Stimulated activated CD8-positive, alpha-beta memory T cell treated with anti-CD3 and anti-CD28 coated beads, Interleukin-4, amount 100 ng/mL, for 4 hours (primary cell): ENCODE measurements around the gene LENG8.
"Not testable (repeated sequence)": the region's sequence is repeated elsewhere in the genome, so short reads cannot be mapped to it uniquely, and the experiment has no call there.

Experiments used
- DNase-seq, 2 donors: peaks; one replicate each; pipeline ENCODE4 v3.0.0-alpha.2; 2020; ENCODE audit warnings: low read depth in 2 of 2, low spot score in 1 of 2

LENG8 gene

DNA sequence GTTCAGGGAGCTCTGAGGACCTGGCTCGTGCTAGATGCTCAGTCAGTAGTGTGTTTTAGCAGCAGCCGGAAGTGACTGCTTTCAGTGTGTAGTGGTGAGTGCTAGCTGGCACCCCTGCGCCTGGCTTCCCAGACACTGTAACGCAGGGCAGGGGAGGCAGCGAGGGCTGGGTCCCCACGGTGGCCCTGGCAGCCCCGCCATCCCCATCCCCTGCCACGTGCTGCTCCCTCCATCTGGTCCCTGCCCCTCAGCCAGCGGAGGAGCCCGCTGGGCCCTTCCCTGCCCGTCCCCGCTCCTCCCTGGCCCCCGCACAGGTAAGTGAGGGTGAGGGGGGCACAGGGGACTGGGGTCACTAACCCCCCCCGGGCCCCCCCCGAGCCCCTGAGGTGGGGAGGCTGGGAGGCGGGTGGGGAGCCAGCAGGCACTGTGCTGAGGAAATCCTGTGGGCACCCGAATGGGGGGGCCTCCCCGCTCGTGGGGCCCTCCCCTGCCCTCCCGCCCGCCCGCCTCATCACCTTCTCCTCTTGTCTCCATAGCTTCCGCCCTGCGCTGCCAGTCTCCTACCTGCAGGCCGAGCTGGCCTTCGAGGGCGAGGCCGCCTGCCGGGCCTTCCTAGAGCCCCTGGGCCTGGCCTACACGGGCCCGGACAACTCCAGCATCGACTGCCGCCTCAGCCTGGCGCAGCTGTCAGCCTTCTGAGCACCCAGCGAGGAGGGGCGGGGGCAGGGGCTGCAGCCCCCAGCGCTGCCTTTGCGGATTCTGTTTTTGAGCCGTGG lies 11.4 kb downstream of the LENG8 start:
- DNase-seq: no peak

DNA sequence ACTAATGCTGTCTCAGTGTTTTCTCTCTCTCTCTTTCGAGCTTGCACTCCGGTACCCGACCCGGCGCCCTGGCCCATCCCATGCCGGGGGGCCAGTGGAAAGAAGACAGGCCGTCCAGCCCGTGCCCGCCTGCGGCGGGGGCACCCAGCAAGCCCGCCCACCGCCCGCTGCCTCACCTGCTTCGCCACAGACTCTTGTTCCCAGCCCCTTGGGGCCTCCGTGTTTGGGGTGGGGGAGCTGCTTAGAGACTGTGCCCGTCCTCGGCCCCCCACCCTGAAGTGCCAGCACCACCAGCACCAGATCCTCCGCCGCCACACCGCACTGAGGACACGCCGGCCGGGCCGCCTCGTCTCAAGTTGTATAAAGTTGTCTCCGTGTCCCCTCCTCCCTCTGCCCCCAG lies 12.2 kb downstream of the LENG8 start:
- DNase-seq: no peak

DNA sequence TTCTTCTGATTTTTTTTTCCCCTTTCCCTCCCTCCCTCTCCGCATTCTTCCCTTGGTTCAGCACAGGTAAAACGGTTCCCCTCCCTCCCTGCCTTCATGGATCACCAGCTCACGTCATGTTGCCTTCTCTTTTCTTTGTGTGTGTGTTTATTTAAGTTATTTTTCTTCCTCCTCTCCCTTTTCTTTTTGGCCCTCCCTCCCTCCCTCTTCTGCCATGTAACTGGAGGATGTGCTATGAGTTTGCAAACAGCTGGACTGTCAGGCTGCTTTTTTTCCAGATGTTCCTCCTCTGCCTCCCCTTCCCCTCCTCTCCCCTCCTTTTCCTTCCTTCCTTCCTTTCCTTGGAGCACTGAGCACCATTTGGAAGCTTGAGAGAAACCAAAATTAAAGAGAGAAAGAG lies 12.6 kb downstream of the LENG8 start:
- no peak for DNase-seq

DNA sequence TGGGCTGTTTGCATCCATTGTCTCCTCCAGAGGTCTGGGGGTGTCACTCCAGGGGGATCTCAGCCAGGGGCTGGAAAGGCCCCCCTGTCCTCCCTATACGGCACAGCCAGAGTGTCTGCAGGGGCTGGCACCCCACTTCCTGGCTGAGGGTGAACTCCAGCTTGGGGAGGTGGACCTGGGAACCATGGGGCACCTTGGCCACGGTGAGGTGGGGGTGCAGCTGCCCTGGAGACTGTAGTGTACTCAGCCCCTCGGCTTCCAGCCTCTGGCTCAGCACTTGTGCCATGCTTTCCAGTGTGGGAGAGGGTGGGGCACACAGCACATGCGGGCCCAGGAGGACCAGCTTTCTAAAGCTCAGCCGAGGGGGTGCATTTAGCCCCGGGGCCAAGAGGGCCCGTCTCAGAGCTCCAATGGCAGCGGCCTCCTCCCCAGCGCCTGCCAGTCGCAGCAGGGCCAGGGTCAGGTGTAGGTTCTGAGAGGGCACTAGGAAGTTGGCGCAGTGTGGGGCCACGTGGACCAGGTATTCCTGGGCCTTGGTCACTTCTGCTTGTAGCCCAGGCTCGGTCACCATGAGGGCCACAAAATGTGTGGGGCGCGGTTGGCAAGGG lies 13.2 kb downstream of the LENG8 start:
- DNase-seq: no peak

DNA sequence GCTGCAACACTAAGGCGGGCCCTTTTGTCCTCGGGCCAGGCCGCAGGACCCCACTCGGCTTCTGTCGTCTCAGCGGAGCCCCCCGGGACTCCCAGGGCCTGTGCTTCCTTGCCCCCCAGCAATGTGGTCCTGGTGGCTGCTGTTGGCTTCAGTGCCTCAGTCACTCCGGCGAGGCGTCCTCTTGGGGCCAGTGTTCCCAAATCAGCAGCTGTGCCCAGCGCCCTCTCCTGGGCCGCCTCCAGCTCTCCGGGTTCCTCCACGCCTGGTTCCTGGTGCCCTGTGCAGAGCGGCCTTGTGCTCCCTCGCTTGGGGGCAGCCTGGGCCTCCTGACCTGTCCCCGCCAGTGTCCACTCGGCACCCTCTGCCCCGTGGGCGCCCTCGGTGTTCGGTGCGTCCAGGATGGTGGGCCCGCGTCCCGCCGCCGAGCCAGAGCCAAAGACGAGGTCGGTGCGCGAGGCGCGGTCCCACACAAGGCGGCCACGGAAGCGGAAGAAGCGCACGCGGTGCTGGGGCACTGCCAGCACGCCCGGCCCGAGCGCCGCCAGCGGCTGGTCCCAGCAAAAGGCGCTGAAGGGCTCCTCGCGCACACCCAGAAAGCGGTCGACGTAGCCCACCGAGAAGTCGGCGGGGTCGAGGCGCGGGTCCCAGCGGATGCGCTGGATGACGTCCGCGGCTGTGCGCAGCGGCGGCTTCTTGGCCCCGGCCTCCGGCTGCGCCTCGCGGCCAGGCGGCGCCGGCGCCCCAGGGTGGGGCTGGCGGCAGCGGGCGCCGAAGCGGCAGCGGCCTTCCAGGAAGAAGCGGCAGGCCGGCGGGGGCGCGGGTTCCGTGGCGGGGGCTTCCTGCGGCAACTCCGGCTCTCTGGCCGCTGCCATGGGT lies 13.9 kb downstream of the LENG8 start:
- peak in 1 of 2 donors; percentile 33 for DNase-seq

DNA sequence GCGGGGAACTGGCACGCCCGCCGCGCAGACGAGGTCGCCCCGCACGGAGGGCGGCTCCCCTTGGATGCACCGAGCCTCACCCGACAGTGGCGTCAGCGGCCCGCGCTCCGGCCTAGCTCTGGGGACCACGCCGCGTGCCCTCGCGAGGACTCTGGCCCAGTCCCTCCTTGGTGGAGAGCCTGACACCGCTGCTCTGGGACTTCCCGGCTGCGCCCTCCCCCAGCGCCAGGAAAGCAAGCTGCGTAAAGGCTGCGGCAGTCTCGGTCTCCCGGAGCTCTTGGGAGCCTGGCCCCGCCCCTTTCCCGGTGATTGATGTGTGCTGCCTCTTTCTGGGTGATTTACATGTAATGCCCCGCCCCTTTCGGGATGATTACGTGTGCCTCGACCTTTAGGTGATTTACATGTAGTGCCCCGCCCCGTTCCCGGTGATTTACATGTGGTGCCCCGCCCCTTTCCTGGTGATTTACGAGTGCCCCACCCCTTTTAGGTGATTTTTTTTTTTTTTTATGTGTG lies 14.6 kb downstream of the LENG8 start, which contains the start of gene LENG9:
Gene LENG9, minus strand, starts transcription at position 248 of the 513 bp plus-strand sequence. CDS start 252 bp downstream, outside the sequence.
- DNase-seq: peak; percentile 82 to 85

DNA sequence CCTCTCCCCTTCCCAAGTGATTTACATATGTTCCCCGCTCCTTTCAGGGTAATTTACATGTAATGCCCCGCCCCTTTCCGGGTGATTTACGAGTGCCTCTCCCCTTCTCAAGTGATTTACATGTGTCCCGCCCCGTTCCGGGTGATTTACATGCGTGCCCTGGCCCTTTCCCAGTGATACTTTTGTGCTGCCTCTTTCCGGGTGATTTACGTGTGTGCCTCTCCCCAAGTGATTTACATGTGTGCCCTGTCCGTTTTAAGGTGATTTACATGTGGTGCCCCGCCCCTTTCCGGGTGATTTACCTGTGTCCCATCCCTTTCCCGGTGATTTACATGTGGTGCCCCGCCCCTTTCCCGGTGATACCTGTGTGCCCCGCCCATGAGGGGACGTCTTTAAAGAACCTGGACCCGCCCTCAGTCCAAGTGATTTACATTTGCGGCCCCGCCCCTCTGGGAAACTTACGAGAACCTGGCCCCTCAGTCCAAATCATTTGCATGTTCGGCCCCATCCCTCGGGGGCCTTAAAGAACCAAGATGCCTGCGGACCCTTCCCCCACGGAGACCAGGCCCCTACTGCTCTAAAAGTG lies 15.1 kb downstream of the LENG8 start:
- DNase-seq: peak; percentile 54 to 62

DNA sequence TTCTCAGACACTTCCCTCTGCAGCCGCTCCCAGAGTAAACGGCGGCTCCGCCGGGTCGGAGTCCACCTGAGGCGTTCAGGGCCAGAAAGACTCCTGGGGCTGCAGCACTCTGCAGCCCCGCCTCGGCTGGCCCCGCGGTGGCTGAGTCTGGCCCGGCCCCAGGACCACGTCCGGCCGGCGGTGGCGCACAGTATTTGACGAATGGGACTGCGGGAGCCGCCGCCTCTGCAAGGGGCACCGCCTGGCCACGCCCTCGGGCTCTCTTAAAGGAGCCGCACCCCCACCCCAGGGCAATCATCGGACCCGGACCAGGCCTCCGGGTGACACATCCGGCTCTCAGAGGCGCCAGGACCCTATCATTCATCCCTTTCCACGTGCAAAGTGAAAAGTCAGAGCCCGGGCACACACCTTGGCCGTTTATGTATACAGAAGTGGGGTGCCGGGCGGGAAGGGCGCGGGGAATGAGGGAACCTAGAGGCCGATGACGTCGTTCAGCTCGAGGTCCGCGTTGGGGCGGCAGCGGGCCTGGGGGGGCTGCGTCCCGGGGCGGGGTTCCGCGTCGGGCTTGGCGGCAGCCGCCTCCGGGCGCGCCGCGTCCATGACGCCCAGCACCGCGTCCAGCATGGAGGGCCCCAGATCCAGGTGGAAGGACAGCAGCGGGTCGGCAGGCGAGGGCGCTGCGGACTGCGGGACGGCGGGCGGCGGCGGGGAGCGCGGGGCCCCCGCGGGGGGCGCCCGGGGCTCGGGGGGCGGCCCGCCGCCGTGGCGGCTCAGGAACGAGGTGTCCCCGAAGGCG lies 15.8 kb downstream of the LENG8 start:
- DNase-seq: peak in 1 of 2 donors; percentile 32

DNA sequence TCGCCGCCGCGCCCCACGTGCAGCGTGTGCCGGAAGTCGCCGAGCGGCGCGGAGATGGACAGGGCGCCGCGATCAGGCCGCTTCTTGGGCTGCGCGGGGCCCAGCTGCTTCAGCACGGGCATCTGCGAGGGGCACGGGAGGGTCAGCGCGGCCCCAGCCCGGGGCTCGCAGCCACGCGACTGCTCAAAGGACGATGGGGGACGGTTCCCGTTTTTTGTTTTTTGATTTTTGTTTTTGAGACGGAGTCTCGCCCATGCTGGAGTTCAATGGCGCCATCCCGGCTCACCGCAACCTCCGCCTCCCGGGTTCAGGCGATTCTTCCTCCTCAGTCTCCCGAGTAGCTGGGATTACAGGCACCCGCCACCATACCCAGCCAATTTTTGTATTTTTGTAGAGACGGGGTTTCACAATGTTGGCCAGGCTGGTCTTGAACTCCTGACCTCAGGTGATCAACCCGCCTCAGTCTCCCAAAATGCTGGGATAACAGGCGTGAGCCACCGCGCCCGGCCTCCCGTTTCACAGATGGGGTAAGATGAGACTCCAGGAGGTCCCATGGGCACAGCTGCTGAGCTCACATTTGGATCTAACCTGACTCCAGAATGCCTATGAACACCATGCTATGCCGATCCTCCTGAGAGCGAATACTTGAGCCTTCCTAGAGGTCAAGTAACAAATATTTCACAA lies 16.6 kb downstream of the LENG8 start:
- no peak for DNase-seq

DNA sequence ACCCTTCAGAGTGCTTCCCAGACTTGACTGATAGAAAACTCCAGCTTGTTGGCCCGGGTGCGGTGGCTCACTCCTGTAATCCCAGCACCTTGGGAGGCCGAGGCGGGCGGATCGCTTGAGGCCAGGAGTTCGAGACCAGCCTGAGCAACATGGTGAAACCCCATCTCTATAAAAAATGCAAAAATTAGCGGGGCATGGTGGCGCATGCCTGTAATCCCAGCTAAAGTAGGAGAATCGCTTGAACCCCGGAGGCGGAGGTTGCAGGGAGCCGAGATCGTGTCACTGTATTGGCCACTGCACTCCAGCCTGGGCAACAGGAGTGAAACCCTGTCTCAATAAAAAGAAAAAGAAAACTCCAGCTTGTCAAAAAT lies 17.1 kb downstream of the LENG8 start:
- not testable (repeated sequence) for DNase-seq

DNA sequence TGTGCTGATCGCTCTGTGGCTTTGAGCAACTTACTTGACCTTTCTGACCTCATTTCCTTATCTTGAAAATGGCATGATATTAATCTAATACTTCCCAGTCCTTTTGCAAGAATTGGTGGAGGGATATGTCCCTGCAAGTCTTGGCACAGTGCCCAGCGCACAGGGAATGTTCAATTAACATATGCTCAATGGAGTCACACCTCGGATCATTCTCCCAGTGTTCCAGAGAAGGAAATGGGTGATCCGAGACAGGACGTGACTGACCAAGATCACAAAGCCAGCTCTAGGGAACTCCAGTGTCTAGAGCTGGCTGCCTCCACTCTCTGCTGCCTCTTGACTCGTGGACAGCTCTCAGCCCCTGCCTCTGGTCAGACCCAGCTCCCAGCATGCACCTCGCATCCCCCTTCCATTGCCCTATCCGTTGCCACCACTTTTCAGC lies 20.5 kb downstream of the LENG8 start:
- DNase-seq: no peak

DNA sequence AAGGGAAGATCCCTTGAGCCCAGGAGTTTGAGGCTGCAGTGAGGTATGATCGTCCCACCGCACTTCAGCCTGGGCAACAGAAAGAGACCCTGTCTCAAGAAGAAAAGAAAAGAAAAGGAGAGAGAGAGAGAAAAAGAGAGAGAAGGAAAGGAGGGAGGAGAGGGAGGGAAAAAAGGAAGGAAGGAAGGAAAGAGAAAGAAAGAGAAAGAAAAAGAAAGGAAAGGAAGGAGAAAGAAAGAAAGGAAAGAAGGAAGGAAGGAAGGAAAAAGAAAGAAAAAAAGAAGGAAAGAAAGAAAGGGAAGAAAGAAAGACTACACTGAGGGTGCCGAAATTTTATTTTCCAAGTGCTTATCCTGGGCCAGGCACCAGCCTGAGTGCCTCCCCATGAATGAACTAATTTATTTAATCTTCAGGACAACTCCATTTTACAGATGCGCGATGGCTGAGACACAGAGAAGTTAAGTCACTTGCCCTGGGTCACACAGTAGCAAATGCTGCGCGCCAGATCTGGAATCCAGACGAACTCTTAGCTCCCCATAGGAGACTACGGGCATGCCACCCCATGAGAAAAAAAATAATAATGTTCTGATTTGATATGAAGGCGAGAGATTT lies 21.4 kb downstream of the LENG8 start:
- DNase-seq: no peak

DNA sequence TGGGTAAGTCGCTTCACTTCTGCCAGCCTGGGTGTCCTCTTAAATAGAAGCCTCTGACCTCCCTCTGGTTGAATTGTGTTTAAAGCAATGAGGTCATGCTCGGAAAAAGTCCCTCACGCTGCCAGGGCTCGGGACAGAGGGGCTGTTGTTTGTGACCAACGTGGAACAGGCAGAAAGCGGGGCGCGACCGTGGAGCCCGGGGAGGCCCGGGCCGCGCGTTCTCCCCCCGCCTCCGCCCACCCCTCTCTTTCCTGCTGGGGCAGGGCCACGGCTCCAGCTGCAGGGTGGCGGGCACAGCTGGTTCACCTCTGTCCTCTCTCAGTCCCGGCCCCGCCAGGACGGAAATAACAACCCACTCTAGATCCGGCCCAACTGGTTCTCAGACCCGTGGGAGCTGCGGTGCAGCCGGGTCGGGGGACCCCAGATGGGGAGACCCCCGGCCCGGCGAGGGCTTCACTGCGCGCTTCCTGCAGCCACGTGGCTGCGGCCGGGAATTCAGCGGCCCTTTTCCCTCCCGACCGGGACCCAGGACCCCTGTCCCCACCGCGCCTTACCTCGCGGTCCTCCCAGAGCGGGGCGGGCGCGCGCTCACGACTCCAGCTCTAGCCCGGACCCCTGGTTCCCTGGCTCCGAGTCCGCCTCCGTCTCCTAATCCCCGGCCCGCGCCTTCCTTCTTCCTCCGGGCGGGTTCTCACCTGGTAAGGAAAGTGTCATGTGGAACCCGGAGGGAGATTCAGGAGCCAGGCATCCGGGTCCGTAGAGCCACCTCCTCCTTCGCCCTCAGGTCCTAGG lies 22.2 kb downstream of the LENG8 start:
- no peak for DNase-seq

DNA sequence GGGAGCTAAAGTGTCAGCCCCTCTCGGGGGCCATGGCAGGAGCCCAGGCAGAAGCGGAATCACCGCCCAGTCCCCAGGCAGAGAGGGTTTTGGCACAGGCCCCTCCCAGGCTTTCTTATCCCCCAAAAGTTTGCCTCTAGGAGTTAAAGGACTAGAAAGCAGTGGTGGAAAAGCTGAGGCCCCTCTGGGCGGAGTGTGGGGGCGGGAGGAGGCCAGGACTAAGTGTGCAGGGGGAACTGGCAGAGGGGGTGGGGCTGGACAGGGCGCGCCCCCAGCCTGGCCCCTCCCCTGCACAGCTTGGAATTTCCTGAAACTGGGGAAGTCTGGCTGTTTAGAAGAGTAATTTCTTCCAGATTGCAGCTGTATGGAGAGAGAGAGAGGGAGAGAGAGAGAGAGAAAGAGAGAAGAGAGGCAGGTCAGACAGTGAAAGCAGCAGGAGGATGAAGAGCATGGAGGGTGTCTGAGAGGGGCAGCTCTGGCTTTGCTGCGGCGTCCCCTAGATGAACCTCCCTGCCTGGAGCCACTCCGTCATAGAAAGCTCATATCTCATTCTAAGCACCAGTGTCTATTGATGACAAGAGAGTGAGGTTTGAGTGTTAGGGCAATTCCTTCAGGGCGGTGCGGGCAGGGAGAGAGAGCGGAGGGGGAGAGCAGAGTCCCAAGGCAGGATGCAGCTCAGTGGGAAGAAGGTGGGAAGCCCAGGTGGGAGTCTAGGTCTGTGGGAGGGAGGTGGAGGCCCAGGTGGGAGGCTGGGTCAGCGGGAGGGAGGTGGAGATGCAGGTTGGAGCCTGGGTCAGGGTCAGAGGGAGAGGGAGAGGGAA lies 24.3 kb downstream of the LENG8 start, which contains the start of gene CDC42EP5:
Gene CDC42EP5, minus strand, starts transcription at position 226 of the 821 bp plus-strand sequence. CDS start 7,749 bp downstream, outside the sequence.
- no peak for DNase-seq

DNA sequence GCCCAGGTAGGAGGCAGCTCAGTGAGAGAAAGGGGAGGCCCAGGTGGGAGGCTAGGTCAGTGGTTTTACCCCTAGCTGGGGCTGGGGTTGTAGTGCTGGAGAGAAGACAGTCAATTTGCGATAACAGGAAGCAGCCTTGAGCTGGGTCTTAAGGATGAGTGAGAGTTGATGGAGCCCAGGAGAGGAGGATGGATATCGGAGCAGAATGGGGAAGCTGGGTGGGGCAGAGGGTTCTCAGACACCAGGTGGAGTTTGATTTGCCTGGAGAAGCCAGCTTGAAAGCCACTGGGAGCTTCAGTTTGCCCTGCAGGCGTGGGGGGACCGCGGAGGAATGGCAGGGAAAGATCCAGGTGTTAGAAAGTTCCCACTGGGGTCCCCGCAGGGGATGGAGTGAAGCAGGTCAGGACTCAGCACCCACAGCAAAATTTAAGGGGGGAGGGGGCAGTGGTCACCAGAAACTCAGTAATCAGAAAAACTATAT lies 24.9 kb downstream of the LENG8 start:
- no peak for DNase-seq

DNA sequence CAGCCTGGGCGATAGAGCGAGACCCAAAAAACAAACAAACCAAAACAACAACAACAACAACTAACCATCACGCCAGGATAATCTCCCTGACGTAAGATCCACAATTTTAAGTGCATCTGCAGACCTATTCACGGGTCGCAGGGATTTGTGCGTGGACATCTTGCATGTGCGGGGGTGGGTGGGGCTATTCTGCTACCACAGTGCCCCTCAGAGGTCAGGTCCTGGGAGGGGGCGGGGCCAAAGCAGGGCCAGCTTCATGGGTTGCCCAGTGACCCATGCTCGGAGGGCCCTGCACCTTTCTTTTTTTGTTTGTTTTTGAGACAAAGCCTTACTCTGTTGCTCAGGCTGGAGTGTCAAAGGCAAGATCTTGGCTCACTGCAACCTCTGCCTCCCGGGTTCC lies 26.7 kb downstream of the LENG8 start:
- DNase-seq: no peak

DNA sequence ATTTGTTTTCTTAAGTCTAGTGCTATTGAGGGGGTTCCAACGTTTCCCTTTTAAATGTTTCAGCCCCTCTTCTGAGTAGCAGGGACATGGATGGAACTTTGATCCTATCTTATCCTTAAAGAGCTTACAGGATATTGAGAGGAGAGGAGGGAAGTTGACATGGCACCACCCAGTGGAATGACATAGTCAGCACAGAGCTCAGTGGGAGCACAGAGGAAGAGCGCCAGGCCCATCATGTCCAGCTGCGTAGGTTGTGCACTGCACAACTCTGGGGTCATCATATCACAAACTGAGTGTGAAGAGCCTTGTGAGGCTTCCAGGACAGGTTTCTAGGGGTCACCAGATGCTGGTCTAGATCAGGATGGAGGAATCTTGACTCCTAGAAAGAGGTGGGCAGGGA lies 28.7 kb downstream of the LENG8 start:
- no peak for DNase-seq
